ENCODE results near the gene MBP. TPM values are rescaled to one million over a fixed set of nuclear protein-coding genes. Genes with fewer than 3 reads are reported as not detected.
A peak's percentile ranks its signal among the peaks of the same experiment; 100 is the strongest.

The MBP gene
- total RNA-seq (2022) (31.6 and 31.7 TPM in 2 replicates), Bru-seq, nascent RNA (percentile 67 among the genes with signal in this experiment), BruChase-seq, experiment 1, labeled RNA remaining after a 6-hour chase (percentile 64 among the genes with signal in this experiment), BruChase-seq, experiment 2, labeled RNA remaining after a 2-hour chase (percentile 61 among the genes with signal in this experiment)
- long read RNA-seq, full-length matches to known transcripts = 26 of 36 reads
- long read RNA-seq, partial matches to known transcripts = 2 of 36 reads
- long read RNA-seq, other reads (novel, unspliced or antisense) = 8 of 36 reads

DNA sequence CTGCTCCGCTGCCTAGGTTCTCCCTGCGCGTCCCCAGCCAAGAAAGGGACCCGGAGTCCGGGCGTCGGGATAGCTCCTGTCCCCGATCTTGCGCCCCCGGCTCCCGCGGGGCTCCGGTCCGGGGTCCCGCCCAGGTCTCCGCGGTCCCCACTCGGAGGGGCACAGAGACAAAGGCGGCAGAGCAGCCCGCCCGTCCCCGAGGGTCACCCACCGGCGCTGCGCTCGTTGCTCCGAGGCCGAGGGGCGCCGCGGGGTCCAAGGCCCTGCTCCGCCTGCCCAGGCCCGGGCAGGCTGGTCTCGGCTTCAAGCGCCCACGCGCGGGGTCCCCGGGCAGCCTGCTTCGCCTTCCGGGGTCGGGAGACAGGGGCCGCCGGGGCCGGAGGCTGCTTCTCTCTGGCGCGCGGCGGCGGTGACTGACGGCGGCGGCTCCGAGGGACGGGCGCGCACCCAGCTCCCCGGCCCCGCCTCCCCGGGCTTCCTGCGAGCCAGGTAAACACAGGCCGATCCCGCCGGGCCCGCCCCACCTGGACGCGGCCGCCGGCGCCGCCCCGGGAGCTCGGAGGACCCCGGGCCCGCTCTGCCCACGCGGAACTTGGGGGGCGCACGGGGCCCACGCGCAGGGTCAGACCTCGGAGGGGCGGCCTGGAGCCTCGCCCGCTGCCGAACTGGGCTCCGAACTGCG is at the start of gene MBP:
Gene MBP (minus strand): TSS at position 415 of the 682 bp plus-strand sequence. CDS start 27,522 bp downstream, outside the sequence.
- intact Hi-C loops (cut with micrococcal nuclease) = loop anchor here (5.0 kb wide), 1 partner anchor 130 kb away; no protein-coding TSS in a partner anchor
- TF ChIP-seq, protein P1, sequence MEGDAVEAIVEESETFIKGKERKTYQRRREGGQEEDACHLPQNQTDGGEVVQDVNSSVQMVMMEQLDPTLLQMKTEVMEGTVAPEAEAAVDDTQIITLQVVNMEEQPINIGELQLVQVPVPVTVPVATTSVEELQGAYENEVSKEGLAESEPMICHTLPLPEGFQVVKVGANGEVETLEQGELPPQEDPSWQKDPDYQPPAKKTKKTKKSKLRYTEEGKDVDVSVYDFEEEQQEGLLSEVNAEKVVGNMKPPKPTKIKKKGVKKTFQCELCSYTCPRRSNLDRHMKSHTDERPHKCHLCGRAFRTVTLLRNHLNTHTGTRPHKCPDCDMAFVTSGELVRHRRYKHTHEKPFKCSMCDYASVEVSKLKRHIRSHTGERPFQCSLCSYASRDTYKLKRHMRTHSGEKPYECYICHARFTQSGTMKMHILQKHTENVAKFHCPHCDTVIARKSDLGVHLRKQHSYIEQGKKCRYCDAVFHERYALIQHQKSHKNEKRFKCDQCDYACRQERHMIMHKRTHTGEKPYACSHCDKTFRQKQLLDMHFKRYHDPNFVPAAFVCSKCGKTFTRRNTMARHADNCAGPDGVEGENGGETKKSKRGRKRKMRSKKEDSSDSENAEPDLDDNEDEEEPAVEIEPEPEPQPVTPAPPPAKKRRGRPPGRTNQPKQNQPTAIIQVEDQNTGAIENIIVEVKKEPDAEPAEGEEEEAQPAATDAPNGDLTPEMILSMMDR (IDR thresholded peaks at IDR 0.05; ENCODE audit: unreplicated experiment) = no peak
- Mint-ChIP-seq H3K4me1 (ENCODE audit: insufficient read depth, unreplicated experiment) (peaks cover 16% of the 10 kb centered on the region), H3K9me3 (ENCODE audit: unreplicated experiment) (no peaks in the 10 kb centered on the region), H3K4me3 (ENCODE audit: unreplicated experiment) (peak within 1 kb of the TSS; percentile 82), H3K27me3 (ENCODE audit: insufficient read depth, unreplicated experiment) (no peaks in the 10 kb centered on the region), H3K27ac (ENCODE audit: low read depth, unreplicated experiment) (no peak within 1 kb of the TSS), H3K36me3 (ENCODE audit: insufficient read depth, unreplicated experiment) (no peaks in the 10 kb centered on the region)
- no TSS peak for BruUV-seq (replicated peaks)
- POLR2A ChIA-PET = interaction anchor here (0.6 to 4.5 kb wide), 25 partner anchors 11 to 642 kb away, joined by 3 to 68 read pairs (median 4); no protein-coding TSS in a partner anchor
- DNase-seq (ENCODE audit: unreplicated experiment) = peak; percentile 73
- CTCF ChIA-PET = interaction anchor here (1.5 to 1.6 kb wide), 2 partner anchors 66 to 79 kb away, joined by 3 to 8 read pairs; no protein-coding TSS in a partner anchor

DNA sequence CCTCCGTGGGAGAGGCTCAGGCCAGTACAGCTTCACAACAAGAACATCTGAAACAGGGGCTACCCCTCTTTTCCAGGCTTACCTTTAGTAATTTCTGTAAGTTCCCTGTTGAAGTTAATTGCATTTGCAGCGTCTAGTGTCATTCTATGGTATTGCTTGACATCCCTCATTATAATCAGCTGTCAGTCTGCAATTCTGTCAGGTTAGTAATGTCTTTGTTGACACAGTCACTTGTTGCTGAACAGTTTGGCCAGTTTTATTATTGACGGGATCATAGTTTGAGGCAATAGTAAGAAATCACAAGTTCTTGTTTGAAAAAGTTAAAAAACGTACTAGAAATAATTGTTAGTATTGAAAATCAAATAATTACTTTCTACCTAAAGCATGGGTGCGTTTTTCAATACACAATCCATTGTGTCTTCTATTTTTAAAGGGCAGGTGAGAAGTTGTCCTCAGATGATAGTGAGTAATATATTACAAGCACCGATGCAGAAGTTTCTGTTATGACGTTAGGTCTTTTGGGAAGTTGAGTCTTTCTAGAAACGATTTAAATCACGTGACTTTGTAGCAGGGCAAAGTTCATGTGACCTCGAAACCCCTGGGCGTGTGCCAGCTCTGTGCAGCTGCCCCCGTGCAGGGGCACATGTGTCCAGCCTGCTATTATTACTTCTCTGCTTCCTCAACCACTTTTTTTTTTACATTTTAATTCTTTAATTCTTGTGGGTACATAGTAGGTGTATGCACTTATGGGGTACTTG is 49.5 kb upstream of the MBP start:
- Mint-ChIP-seq H3K36me3 (ENCODE audit: insufficient read depth, unreplicated experiment) (no peaks in the 10 kb centered on the region), H3K4me3 (ENCODE audit: unreplicated experiment) (no peak overlapping the region), H3K4me1 (ENCODE audit: insufficient read depth, unreplicated experiment) (no peaks in the 10 kb centered on the region), H3K27me3 (ENCODE audit: insufficient read depth, unreplicated experiment) (no peaks in the 10 kb centered on the region), H3K27ac (ENCODE audit: low read depth, unreplicated experiment) (no peak overlapping the region), H3K9me3 (ENCODE audit: unreplicated experiment) (no peaks in the 10 kb centered on the region)
- TF ChIP-seq, protein P1 (IDR thresholded peaks at IDR 0.05; ENCODE audit: unreplicated experiment) = no peak
- DNase-seq (ENCODE audit: unreplicated experiment) = no peak
- no TSS peak for BruUV-seq (replicated peaks)
- intact Hi-C loops (cut with micrococcal nuclease) = no loop called here
- ChIA-PET POLR2A (no interaction called here), CTCF (interaction anchor here (0.6 to 0.7 kb wide), 4 partner anchors 23 to 1900 kb away, joined by 3 to 4 read pairs (median 4); no protein-coding TSS in a partner anchor)

DNA sequence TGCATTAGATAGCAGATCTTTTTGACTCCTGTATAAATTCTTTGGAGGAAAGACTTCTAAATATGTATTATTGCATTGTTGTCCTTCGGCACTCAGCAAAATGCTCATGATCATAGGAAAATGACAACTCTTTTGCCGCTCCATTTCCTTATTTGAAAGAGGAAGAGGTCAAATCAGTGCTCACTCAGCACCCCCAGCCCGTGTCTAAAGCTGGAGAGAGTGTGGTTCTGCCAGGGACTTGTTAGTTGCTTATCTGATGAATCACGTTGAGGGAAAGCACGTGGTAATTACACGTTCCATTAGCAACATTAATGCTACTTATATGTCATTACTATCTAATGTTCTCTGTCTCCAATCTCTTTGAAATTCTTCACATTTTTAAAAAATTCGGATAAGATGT is 46.0 kb upstream of the MBP start:
- DNase-seq (ENCODE audit: unreplicated experiment) = no peak
- no TSS peak for BruUV-seq (replicated peaks)
- TF ChIP-seq, protein P1 (IDR thresholded peaks at IDR 0.05; ENCODE audit: unreplicated experiment) = no peak
- Mint-ChIP-seq H3K27ac (ENCODE audit: low read depth, unreplicated experiment) (no peak overlapping the region), H3K4me1 (ENCODE audit: insufficient read depth, unreplicated experiment) (no peaks in the 10 kb centered on the region), H3K36me3 (ENCODE audit: insufficient read depth, unreplicated experiment) (no peaks in the 10 kb centered on the region), H3K27me3 (ENCODE audit: insufficient read depth, unreplicated experiment) (no peaks in the 10 kb centered on the region), H3K4me3 (ENCODE audit: unreplicated experiment) (no peak overlapping the region), H3K9me3 (ENCODE audit: unreplicated experiment) (no peaks in the 10 kb centered on the region)
- ChIA-PET CTCF (interaction anchor here (2.8 kb wide), 1 partner anchor 32 kb away, joined by 10 read pairs; no protein-coding TSS in a partner anchor), POLR2A (interaction anchor here (0.7 kb wide), 1 partner anchor 141 kb away, joined by 3 read pairs; no protein-coding TSS in a partner anchor)
- intact Hi-C loops (cut with micrococcal nuclease) = no loop called here
